ENCODE data around the gene GJD3. TPM values are rescaled to one million over a fixed set of nuclear protein-coding genes. Genes with fewer than 3 reads are reported as not detected.

The GJD3 gene
- total RNA-seq, 1 experiment from 2014 or later, result 0.33 TPM

- TF ChIP-seq SIN3A (IDR thresholded peaks at IDR 0.05; ENCODE audit: borderline replicate concordance, insufficient read depth, low read depth, low read length), result no peak
These were observed 19.9 kb downstream of the GJD3 start (continued) for GRCh38 chr17:40344421-40345160.

- Histone ChIP-seq H3K4me1 (ENCODE audit: control insufficient read depth, insufficient read depth, low read length) (peaks cover 81% of the 10 kb centered on the region), H3K9me3 (ENCODE audit: control insufficient read depth, insufficient read depth, low read depth, low read length) (no peaks in the 10 kb centered on the region), H3K36me3 (ENCODE audit: control insufficient read depth, insufficient read depth, low read length) (0 out of 2 replicates have a peak, but pooled peaks cover 2% of the 10 kb centered on the region), H3K27me3 (ENCODE audit: control insufficient read depth, insufficient read depth, low read length) (no peaks in the 10 kb centered on the region), H3K4me3 (ENCODE audit: low read depth in 2 of 2, low read length in 2 of 2) (peak overlapping the region; percentile 59 to 75), H3K27ac (ENCODE audit: low read length) (peak overlapping the region; percentile 80)
- in situ Hi-C loops (cut with HindIII; ENCODE audit: low pct_unique_long_range_greater_than_20kb, low sequenced_read_pairs), result no loop called here
- ATAC-seq (no peak), DNase-seq (ENCODE audit: low read depth, low spot score) (no peak)
- CTCF ChIA-PET, result no interaction called here
- BruUV-seq (replicated peaks), result no TSS peak
- no peak for TF ChIP-seq SIN3A (IDR thresholded peaks at IDR 0.05; ENCODE audit: borderline replicate concordance, insufficient read depth, low read depth, low read length)
- TF ChIP-seq POLR2AphosphoS5 (IDR thresholded peaks at IDR 0.05; ENCODE audit: low read depth, low read length), result no peak
- no peak for TF ChIP-seq CTCF (IDR thresholded peaks at IDR 0.05)
- no peak for TF ChIP-seq REST (IDR thresholded peaks at IDR 0.05; ENCODE audit: insufficient read depth in 1 of 2, low read depth in 2 of 2, low read length in 1 of 2)
- TF ChIP-seq TCF7L2 (IDR thresholded peaks at IDR 0.05; ENCODE audit: low read depth, low read length), result no peak
- intact Hi-C loops (cut with micrococcal nuclease; ENCODE audit: unreplicated experiment), result no loop called here
- POLR2A ChIA-PET, result interaction anchor here (0.6 kb wide), 2 partner anchors 55 to 144 kb away, joined by 3 read pairs; no protein-coding TSS in a partner anchor
These were observed 21.1 kb downstream of the GJD3 start for GRCh38 chr17:40343219-40344119.

- ATAC-seq, result no peak
- Histone ChIP-seq H3K4me3 (ENCODE audit: low read depth in 2 of 2, low read length in 2 of 2) (peak overlapping the region; percentile 59 to 75), H3K9me3 (ENCODE audit: control insufficient read depth, insufficient read depth, low read depth, low read length) (no peaks in the 10 kb centered on the region), H3K4me1 (ENCODE audit: control insufficient read depth, insufficient read depth, low read length) (peaks cover 76% of the 10 kb centered on the region), H3K27ac (ENCODE audit: low read length) (peak overlapping the region; percentile 80), H3K27me3 (ENCODE audit: control insufficient read depth, insufficient read depth, low read length) (no peaks in the 10 kb centered on the region), H3K36me3 (ENCODE audit: control insufficient read depth, insufficient read depth, low read length) (0 out of 2 replicates have a peak, but pooled peaks cover 2% of the 10 kb centered on the region)
- ChIA-PET POLR2A (no interaction called here), CTCF (interaction anchor here (0.6 kb wide), 1 partner anchor 278 kb away, joined by 3 read pairs; no protein-coding TSS in a partner anchor)
- intact Hi-C loops (cut with micrococcal nuclease; ENCODE audit: unreplicated experiment), result no loop called here
- no peak for DNase-seq (ENCODE audit: low read depth, low spot score)
- in situ Hi-C loops (cut with HindIII; ENCODE audit: low pct_unique_long_range_greater_than_20kb, low sequenced_read_pairs), result no loop called here
- BruUV-seq (replicated peaks), result no TSS peak
- no peak for TF ChIP-seq SIN3A (IDR thresholded peaks at IDR 0.05; ENCODE audit: borderline replicate concordance, insufficient read depth, low read depth, low read length)
- TF ChIP-seq REST (IDR thresholded peaks at IDR 0.05; ENCODE audit: insufficient read depth in 1 of 2, low read depth in 2 of 2, low read length in 1 of 2), result no peak
- TF ChIP-seq CTCF (IDR thresholded peaks at IDR 0.05), result no peak
- TF ChIP-seq TCF7L2 (IDR thresholded peaks at IDR 0.05; ENCODE audit: low read depth, low read length), result no peak
- no peak for TF ChIP-seq POLR2AphosphoS5 (IDR thresholded peaks at IDR 0.05; ENCODE audit: low read depth, low read length)
These were observed 21.9 kb downstream of the GJD3 start for GRCh38 chr17:40342504-40343218.
